ENCODE measurements around the gene AGPAT3.

AGPAT3 gene

DNA sequence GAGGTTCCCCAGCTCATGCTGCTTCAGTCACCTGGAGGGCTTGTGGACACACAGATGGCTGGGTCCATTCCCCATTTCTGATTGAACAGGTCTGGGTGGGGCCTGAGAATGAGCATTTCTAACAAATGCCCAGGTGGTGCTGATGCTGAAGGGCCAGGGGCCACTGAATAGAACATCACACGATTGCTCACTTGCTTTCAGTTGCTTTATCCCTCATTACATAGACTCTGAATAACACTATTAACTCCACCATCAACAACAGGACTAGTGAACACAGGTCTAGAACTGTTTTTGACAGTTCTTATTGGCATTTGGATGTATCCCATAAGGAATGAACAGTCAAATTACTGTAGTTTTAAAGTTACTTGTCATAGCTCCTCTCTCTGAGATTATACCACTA lies 159.2 kb downstream of the AGPAT3 start:
- Histone ChIP-seq H3K9me3 (no peaks in the 10 kb centered on the region), H3K36me3 (no peaks in the 10 kb centered on the region), H3K4me3 (ENCODE audit: low read depth in 1 of 2, low read length in 1 of 2) (no peak overlapping the region), H3K4me1 (ENCODE audit: control insufficient read depth in 1 of 2, insufficient read depth in 1 of 2, low read depth in 1 of 2, low read length in 1 of 2) (peaks cover 27 to 40% of the 10 kb centered on the region in 2 experiments), H3K27ac (no peak overlapping the region), H3K27me3 (no peaks in the 10 kb centered on the region)
- TF ChIP-seq, protein P1, sequence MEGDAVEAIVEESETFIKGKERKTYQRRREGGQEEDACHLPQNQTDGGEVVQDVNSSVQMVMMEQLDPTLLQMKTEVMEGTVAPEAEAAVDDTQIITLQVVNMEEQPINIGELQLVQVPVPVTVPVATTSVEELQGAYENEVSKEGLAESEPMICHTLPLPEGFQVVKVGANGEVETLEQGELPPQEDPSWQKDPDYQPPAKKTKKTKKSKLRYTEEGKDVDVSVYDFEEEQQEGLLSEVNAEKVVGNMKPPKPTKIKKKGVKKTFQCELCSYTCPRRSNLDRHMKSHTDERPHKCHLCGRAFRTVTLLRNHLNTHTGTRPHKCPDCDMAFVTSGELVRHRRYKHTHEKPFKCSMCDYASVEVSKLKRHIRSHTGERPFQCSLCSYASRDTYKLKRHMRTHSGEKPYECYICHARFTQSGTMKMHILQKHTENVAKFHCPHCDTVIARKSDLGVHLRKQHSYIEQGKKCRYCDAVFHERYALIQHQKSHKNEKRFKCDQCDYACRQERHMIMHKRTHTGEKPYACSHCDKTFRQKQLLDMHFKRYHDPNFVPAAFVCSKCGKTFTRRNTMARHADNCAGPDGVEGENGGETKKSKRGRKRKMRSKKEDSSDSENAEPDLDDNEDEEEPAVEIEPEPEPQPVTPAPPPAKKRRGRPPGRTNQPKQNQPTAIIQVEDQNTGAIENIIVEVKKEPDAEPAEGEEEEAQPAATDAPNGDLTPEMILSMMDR (IDR thresholded peaks at IDR 0.05) = no peak

- Histone ChIP-seq H3K4me1 (ENCODE audit: control insufficient read depth in 1 of 2, insufficient read depth in 1 of 2, low read depth in 1 of 2, low read length in 1 of 2) (peaks cover 21 to 34% of the 10 kb centered on the region in 2 experiments), H3K9me3 (no peaks in the 10 kb centered on the region), H3K27ac (peak overlapping the region; percentile 63), H3K4me3 (ENCODE audit: low read depth in 1 of 2, low read length in 1 of 2) (no peak overlapping the region), H3K36me3 (no peaks in the 10 kb centered on the region), H3K27me3 (no peaks in the 10 kb centered on the region)
- TF ChIP-seq, protein P1 (IDR thresholded peaks at IDR 0.05) = no peak
Observed at GRCh38 chr21:44024887-44025353, 159.9 kb downstream of the AGPAT3 start.

DNA sequence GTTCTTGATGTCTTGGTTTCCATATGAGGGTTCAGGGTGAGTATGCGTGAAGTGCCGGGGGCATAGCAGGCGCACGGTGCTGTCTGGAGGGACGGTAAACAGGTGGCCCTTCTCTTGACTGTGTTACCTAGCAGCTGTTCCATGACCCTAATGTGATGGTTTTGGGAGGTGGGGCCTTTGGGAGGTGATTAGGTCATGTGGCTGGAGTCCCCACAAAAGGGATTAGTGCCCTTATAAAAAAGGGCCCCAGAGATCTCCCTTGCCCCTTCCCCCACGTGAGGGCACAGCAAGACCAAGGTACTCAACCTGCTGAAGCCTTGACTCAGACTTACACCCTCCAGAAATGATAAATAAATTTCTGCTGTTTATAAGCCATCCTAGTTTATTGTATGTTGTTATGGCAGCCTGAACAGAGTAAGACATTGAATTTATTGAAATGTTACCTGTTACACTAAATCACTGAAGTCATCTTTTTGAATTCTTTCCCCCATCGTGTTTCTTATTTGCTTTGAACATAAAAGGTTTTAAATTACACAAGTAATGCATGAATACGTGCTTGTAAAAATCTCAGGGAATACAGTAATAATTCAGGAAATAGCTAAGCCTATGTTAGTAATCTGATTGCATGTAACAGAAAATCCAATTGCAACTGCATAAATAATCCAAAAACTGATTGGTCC lies 162.7 kb downstream of the AGPAT3 start:
- TF ChIP-seq, protein P1 (IDR thresholded peaks at IDR 0.05) = no peak
- H3K4me1 ChIP-seq (ENCODE audit: control insufficient read depth in 1 of 2, insufficient read depth in 1 of 2, low read depth in 1 of 2, low read length in 1 of 2) = peaks cover 18% of the 10 kb centered on the region in 2 experiments

DNA sequence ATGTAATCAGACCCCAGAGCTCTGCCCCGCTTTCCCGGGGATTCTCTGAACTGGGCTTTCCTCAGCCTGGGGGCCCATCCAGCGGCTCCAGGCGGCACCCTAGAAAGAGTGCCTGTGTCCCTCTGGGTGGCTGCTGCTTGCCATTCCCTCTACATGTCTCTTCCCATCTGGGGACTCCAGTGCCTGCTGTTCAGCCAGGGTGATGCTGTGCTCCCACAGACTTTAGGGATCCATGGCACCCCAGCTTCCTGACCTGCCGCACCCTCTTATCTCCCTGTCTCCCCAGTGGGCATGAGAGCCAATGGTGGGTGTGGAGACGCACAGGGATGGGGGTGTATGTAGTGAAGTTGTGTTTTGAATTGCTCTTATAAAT lies 163.2 kb downstream of the AGPAT3 start:
- H3K4me1 ChIP-seq (ENCODE audit: control insufficient read depth in 1 of 2, insufficient read depth in 1 of 2, low read depth in 1 of 2, low read length in 1 of 2) = peaks cover 18% of the 10 kb centered on the region in 2 experiments
- H3K4me3 ChIP-seq (ENCODE audit: low read depth in 1 of 2, low read length in 1 of 2) = no peak overlapping the region
- TF ChIP-seq, protein P1 (IDR thresholded peaks at IDR 0.05) = no peak
- no peaks in the 10 kb centered on the region for H3K9me3 ChIP-seq
- H3K27ac ChIP-seq = no peak overlapping the region
- H3K36me3 ChIP-seq = peaks cover 11% of the 10 kb centered on the region
- H3K27me3 ChIP-seq = no peaks in the 10 kb centered on the region

More for the DNA sequence above, 162.7 kb downstream of the AGPAT3 start:
- no peaks in the 10 kb centered on the region for H3K27me3 ChIP-seq
- H3K27ac ChIP-seq = no peak overlapping the region
- peaks cover 6% of the 10 kb centered on the region for H3K36me3 ChIP-seq
- H3K4me3 ChIP-seq (ENCODE audit: low read depth in 1 of 2, low read length in 1 of 2) = no peak overlapping the region
- no peaks in the 10 kb centered on the region for H3K9me3 ChIP-seq

DNA sequence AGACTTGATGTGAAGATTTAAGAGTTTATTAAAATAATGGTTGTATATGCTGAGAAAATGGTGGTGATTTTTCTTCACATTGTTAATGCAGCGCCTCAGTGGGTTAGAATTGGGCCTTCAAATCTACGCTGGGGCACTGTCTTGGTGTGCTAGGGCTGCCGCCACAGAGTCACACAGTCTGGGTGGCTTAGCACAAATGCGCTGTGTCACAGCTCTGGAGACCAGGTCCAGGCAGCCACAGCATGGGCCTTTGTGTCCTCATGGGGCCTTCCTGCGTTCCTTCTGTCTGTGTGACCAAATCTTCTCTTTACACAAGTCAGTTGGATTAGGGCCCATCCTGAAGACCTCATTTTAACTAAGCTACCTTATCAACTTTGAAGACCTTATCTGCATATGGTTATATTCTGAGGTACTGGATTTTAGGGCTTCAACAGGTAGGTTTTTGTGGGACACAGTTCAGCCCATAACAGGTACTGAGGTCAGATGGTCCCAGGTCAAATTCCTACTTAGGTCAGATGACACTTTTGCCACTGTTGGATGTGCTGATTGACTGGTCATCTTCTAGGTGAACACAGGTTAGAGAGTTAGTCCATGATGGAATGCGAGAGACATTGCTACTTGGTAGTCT lies 164.6 kb downstream of the AGPAT3 start:
- H3K27ac ChIP-seq = peak overlapping the region; percentile 7

More for the DNA sequence above, 164.6 kb downstream of the AGPAT3 start:
- H3K4me1 ChIP-seq (ENCODE audit: control insufficient read depth in 1 of 2, insufficient read depth in 1 of 2, low read depth in 1 of 2, low read length in 1 of 2) = peaks cover 18% of the 10 kb centered on the region in 2 experiments
- peaks cover 24% of the 10 kb centered on the region for H3K36me3 ChIP-seq
- TF ChIP-seq, protein P1 (IDR thresholded peaks at IDR 0.05) = no peak
- no peaks in the 10 kb centered on the region for H3K9me3 ChIP-seq
- H3K27me3 ChIP-seq = no peaks in the 10 kb centered on the region
- no peak overlapping the region for H3K4me3 ChIP-seq (ENCODE audit: low read depth in 1 of 2, low read length in 1 of 2)

Data from neutrophil (primary cell).